Bronchial epithelial cell (primary cell): ENCODE data around the gene DZIP1. TPM values are rescaled to one million over a fixed set of nuclear protein-coding genes. Genes with fewer than 3 reads are reported as not detected.
A peak's percentile ranks its signal among the peaks of the same experiment; 100 is the strongest.

Experiments
- DNase-seq: peaks from one replicate; pipeline ENCODE4 v3.0.0-alpha.2; 2010; ENCODE audit warnings: low read depth
- FAIRE-seq: peaks from 2 replicates; lab custom pipeline; 2011; peaks lifted over from hg19 to GRCh38; lab: Jason Lieb, UNC
- H3K27me3 ChIP-seq: 2 replicates; pipeline ENCODE4 v1.5.1; 2011; ENCODE audit warnings: low read length; ENCODE audit not compliant: control insufficient read depth, insufficient read depth
- H3K36me3 ChIP-seq: 2 replicates; pipeline ENCODE4 v1.5.1; 2011; ENCODE audit warnings: low read length; ENCODE audit not compliant: control insufficient read depth, insufficient read depth
- H3K4me3 ChIP-seq: 2 replicates; pipeline ENCODE4 v1.5.1; 2011; ENCODE audit warnings: mild to moderate bottlenecking, low read depth, low read length, control low read depth
- total RNA-seq: library from RNA; depleted of rRNA; stranded (reverse); fragments of >200 nt; gene quantifications from 2 replicates; pipeline ENCODE4 v1.2.1, GENCODE V29; 2014
- TF ChIP-seq, protein P1 (sequence below): IDR thresholded peaks from 2 replicates; pipeline ENCODE4 v1.5.1; 2011; ENCODE audit warnings: mild to moderate bottlenecking, moderate library complexity, low read length, control low read depth, inconsistent platforms; ENCODE audit not compliant: insufficient read depth, severe bottlenecking

Gene DZIP1
- total RNA-seq, 1 donor from 2014 or later, result 0.79 TPM

DNA sequence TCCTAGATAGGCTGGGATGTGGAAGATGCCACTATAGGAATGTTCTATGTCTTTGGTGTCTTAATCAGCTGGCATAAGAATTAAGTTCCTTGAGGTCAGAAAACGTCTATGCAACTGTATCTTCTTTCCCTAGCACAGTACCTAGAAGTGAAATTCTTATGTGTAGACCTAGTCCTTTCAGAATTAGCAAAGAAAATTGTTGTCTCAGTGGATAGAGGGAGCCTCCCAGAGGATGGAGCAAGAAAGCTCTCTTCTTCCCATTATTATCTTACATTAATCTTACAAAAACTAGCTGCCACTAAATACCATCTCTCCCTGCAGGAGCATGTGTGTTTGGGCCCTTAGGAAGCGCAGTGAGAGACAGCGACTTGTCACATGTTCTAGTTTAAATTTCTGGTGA, 80.4 kb downstream of the DZIP1 start:
- peaks cover 3% of the 10 kb centered on the region for H3K27me3 ChIP-seq
- TF ChIP-seq, protein P1, sequence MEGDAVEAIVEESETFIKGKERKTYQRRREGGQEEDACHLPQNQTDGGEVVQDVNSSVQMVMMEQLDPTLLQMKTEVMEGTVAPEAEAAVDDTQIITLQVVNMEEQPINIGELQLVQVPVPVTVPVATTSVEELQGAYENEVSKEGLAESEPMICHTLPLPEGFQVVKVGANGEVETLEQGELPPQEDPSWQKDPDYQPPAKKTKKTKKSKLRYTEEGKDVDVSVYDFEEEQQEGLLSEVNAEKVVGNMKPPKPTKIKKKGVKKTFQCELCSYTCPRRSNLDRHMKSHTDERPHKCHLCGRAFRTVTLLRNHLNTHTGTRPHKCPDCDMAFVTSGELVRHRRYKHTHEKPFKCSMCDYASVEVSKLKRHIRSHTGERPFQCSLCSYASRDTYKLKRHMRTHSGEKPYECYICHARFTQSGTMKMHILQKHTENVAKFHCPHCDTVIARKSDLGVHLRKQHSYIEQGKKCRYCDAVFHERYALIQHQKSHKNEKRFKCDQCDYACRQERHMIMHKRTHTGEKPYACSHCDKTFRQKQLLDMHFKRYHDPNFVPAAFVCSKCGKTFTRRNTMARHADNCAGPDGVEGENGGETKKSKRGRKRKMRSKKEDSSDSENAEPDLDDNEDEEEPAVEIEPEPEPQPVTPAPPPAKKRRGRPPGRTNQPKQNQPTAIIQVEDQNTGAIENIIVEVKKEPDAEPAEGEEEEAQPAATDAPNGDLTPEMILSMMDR, result no peak
- DNase-seq (no peak), FAIRE-seq (no peak)
- no peak overlapping the region for H3K4me3 ChIP-seq
- no peaks in the 10 kb centered on the region for H3K36me3 ChIP-seq

DNA sequence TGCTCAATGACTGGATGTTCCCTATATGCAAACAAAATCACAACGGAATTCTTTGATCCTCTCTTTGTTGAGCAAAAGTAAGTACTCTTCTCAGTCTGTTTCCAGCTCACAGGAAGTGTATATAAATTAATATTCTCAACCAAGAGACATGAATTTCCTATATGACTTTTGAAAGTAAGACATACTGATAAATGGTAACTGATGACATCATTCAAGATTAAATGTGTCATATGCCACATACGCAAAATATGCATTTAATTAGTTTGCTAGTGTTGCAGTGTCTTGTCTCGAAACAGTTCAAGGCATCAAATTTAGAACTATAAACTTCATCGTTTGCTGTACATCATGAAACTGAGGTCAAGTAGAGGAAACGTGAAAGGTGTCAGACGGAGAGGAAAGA, 84.1 kb downstream of the DZIP1 start:
- H3K36me3 ChIP-seq, result no peaks in the 10 kb centered on the region
- no peak for DNase-seq
- H3K27me3 ChIP-seq, result peaks cover 2% of the 10 kb centered on the region
- no peak overlapping the region for H3K4me3 ChIP-seq
- TF ChIP-seq, protein P1, result no peak
- FAIRE-seq, result no peak

DNA sequence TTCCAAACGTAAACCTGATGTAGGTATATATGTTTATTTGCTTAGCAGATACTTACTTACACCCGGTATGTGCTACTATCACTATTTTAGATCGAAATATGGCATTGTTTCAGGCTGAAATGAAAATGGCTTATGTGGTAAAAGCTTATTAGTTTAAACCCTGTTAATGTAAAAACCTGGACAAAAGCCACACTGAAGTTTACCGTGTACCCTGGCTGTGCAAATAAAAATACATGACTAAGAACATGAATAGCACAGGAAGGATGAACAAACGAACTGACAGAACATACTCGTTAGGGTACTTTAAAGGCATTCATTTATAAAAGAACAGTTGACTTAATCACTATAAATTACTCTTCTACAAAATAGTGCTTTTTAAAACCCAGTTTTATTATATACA, 85.4 kb downstream of the DZIP1 start:
- DNase-seq (peak; percentile 67), FAIRE-seq (no peak)
- no peaks in the 10 kb centered on the region for H3K36me3 ChIP-seq
- TF ChIP-seq, protein P1, result no peak
- H3K27me3 ChIP-seq, result peaks cover 2% of the 10 kb centered on the region
- no peak overlapping the region for H3K4me3 ChIP-seq

DNA sequence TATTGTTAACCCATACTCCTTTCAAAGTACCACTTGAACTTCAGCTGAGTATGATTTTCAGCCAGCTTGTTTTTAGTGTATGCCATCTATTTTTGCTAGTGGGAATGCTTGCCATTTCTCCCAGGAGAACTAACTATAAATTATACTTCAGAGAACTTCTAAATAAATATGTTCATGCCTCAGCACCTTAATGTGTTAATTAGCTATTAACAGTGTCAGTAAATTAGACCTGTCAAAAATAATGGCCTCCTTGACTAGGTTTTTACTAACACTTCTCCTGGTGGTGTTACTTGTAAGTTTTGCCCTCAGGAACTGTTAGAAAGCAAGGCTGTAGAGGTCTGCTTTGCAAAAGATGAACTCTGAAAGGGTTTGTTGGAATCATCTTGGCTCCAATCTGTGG, 87.5 kb downstream of the DZIP1 start:
- TF ChIP-seq, protein P1, result no peak
- Histone ChIP-seq H3K27me3 (peaks cover 13% of the 10 kb centered on the region), H3K36me3 (no peaks in the 10 kb centered on the region), H3K4me3 (no peak overlapping the region)
- FAIRE-seq, result no peak
- no peak for DNase-seq

DNA sequence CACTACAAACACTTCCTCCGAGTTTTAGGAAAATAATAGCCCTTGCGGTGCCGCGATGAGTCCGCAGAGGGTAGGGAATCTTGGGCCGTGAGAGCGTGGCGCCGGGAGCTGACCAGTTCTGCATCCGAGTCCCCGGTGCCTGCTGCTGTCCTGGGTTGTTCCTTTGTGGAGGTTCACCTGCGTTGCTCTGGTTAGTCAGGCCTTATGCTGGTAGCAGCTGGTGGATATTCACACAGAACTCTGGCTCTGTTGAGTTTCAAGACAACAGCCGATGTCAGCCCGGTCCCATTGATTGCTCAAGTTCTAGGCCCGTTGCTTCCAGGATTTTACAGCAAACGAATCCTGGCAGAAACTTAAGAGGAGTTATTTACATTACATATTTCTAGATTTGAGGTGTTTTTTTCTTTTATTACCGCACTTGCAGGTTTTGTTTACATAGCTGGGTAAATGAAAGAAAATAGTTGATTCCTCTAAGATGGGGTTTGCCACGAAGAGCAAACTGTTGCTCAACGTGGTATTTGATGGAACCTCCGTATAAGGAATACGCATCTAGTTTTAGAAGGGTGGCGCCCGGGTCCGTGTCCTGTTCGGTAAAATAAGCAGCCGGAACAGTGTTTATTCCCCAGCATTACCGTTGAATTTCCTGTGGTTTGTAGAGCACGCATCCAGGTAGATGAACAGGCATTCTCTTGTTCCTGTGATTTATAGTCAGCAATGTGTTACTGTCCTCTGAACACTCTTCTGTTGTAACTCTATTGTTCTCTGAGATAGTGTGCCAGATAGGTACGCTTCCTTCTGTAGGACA, 90.7 kb downstream of the DZIP1 start:
- Histone ChIP-seq H3K27me3 (peaks cover 21% of the 10 kb centered on the region), H3K36me3 (no peaks in the 10 kb centered on the region), H3K4me3 (no peak overlapping the region)
- TF ChIP-seq, protein P1, result no peak
- FAIRE-seq (no peak), DNase-seq (peak; percentile 23)
